ENCODE measurements around the gene PRPSAP2.

- no peak for TF ChIP-seq POLR2A (IDR thresholded peaks at IDR 0.05)
- TF ChIP-seq CTCF (IDR thresholded peaks at IDR 0.05) = no peak
Measured at GRCh38 chr17:18948476-18949006, 90.6 kb downstream of the PRPSAP2 start.

Data from sigmoid colon (tissue), 3 donors.